ENCODE results near the gene LMTK3.
"Not testable (repeated sequence)": the region's sequence is repeated elsewhere in the genome, so short reads cannot be mapped to it uniquely, and the experiment has no call there.

LMTK3 gene

DNA sequence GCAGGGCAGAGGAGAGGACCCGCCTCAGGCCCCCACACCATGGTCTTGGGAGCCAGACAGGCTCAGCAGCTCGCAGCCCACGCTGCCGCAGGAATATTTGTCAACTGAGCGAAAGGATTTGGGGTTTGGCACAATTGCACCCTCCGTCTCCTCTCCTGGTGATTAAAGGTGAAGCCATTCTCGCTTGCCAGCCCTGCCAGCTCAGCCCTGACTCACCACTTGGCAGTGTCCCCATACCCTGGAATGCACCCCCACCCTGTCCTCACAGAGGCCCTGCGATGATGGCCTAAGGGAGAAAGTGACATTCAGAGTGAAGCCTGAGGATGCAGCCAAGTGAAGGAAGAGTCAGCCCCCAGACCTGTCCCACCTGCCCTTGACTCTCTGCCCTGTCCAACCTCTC is 23.7 kb downstream of the LMTK3 start:
- Mint-ChIP-seq H3K36me3 (ENCODE audit: low read depth) (peaks cover 21% of the 10 kb centered on the region), H3K4me3 (no peak overlapping the region), H3K4me1 (peaks cover 65% of the 10 kb centered on the region), H3K27me3 (ENCODE audit: low read depth, poor library complexity) (peaks cover 31% of the 10 kb centered on the region), H3K9me3 (no peaks in the 10 kb centered on the region), H3K27ac (no peak overlapping the region)
- TF ChIP-seq, protein P1, sequence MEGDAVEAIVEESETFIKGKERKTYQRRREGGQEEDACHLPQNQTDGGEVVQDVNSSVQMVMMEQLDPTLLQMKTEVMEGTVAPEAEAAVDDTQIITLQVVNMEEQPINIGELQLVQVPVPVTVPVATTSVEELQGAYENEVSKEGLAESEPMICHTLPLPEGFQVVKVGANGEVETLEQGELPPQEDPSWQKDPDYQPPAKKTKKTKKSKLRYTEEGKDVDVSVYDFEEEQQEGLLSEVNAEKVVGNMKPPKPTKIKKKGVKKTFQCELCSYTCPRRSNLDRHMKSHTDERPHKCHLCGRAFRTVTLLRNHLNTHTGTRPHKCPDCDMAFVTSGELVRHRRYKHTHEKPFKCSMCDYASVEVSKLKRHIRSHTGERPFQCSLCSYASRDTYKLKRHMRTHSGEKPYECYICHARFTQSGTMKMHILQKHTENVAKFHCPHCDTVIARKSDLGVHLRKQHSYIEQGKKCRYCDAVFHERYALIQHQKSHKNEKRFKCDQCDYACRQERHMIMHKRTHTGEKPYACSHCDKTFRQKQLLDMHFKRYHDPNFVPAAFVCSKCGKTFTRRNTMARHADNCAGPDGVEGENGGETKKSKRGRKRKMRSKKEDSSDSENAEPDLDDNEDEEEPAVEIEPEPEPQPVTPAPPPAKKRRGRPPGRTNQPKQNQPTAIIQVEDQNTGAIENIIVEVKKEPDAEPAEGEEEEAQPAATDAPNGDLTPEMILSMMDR (IDR thresholded peaks at IDR 0.05): no peak
- DNase-seq: no peak

DNA sequence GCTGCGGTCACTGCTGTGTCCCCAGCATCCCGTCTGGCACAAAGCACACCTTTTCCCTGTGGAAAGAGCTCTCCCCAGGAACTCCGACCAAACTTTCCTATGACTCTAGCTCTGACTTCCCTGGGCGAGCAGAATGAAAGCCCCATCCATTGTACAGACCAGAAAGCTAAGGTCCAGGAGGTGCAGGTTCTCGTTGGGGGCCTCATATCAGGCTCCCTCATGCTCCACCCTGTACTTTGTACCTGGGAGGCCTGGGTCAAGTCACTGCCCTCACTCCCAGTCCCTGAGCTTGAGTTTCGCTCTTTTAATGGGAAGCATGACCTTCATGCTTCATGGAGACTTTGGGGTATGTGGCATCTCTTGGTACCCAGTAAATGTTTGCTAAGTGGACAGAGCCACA is 24.1 kb downstream of the LMTK3 start:
- TF ChIP-seq, protein P1 (IDR thresholded peaks at IDR 0.05): no peak
- Mint-ChIP-seq H3K4me3 (no peak overlapping the region), H3K9me3 (no peaks in the 10 kb centered on the region), H3K36me3 (ENCODE audit: low read depth) (peaks cover 21% of the 10 kb centered on the region), H3K27me3 (ENCODE audit: low read depth, poor library complexity) (peaks cover 28% of the 10 kb centered on the region), H3K4me1 (peaks cover 61% of the 10 kb centered on the region), H3K27ac (no peak overlapping the region)
- DNase-seq: no peak

DNA sequence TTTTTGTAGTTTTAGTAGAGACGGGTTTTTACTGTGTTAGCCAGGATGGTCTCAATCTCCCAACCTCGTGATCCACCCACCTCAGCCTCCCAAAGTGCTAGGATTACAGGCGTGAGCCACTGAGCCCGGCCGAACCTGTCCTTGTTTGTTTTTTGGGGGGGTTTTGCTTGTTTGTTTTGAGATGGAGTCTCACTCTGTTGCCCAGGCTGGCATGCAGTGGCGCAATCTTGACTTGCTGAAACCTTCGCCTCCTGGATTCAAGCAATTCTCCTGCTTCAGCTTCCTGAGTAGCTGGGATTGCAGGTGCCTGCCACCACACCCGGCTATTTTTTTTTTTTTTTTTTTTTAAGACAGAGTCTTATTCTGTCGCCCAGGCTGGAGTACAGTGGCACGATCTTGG is 24.9 kb downstream of the LMTK3 start:
- Mint-ChIP-seq H3K27me3 (ENCODE audit: low read depth, poor library complexity) (peaks cover 22% of the 10 kb centered on the region), H3K4me1 (peaks cover 60% of the 10 kb centered on the region), H3K27ac (peak overlapping the region; percentile 78), H3K36me3 (ENCODE audit: low read depth) (peaks cover 26% of the 10 kb centered on the region)
- H3K4me3 Mint-ChIP-seq, H3K9me3 Mint-ChIP-seq, DNase-seq: not testable (repeated sequence)

DNA sequence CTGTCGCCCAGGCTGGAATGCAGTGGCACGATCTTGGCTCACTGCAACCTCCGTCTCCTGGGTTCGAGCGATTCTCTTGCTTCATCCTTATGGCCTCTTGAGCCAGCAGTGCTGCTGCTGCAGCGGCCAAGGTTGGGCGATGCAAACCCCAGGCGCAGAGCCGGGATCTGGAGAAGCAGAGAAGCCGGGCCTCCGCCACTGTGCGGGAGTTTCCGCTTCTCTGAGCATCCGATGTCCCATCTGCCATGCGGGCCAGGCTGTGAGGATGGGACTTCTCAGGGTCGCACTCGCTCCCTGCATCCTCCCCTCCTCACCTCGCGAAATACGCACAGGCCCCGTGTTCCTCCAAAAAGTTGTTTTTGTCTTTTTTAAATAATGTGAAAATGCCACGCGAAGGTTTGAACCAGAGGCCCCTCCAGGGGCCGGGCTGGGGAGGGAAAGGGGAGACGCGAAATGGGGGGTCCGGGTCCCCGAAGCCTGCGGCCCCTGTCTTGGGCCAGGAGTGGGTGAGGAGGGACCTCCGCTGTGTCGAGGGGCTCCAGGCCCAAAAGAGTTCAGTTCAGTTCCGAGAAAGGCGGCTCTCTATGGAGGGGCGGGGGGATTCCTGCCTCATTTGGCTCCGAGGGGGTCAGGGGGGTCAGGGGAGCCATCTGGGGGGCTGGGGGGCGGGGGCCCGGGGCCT is 26.6 kb downstream of the LMTK3 start:
- TF ChIP-seq, protein P1 (IDR thresholded peaks at IDR 0.05): no peak
- no peaks in the 10 kb centered on the region for H3K9me3 Mint-ChIP-seq
- peaks cover 17% of the 10 kb centered on the region for H3K27me3 Mint-ChIP-seq (ENCODE audit: low read depth, poor library complexity)
- H3K4me3 Mint-ChIP-seq: no peak overlapping the region
- DNase-seq: no peak
- peaks cover 60% of the 10 kb centered on the region for H3K4me1 Mint-ChIP-seq
- peaks cover 39% of the 10 kb centered on the region for H3K36me3 Mint-ChIP-seq (ENCODE audit: low read depth)
- peak overlapping the region; percentile 69 for H3K27ac Mint-ChIP-seq

DNA sequence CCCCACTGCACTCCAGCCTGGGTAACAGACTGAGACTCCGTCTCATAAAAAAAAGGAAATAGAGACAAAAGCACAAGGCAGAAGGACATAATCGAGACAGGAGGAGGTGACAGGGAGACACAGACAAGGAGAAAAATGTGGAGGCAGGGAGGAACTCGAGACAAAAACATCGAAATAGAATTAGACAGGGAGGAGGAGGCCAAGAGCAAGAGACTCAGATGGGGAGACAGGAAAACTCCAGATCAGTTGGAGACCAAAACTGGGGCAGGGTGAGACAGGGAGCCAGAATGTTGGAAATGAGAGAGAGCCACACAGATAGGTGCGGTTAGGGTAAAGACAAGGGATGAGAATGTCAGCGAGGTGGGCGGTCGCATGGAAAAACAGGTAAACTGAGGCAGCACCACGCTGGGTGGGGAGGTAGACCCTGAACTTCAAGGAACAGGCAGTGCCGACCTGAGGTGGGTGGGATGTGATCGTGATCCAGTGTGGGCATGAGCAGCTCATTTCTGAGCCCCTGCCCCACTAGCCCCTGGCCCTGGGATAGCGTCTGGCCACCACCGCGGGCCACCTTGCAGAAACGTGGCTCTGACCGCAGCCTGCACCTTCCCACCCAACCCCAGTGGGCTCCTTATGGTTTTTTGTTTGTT is 27.3 kb downstream of the LMTK3 start:
- peaks cover 61% of the 10 kb centered on the region for H3K4me1 Mint-ChIP-seq
- DNase-seq: no peak
- peaks cover 14% of the 10 kb centered on the region for H3K27me3 Mint-ChIP-seq (ENCODE audit: low read depth, poor library complexity)
- no peak overlapping the region for H3K4me3 Mint-ChIP-seq
- H3K36me3 Mint-ChIP-seq (ENCODE audit: low read depth): peaks cover 46% of the 10 kb centered on the region
- peak overlapping the region; percentile 89 for H3K27ac Mint-ChIP-seq
- TF ChIP-seq, protein P1 (IDR thresholded peaks at IDR 0.05): no peak
- H3K9me3 Mint-ChIP-seq: no peaks in the 10 kb centered on the region

DNA sequence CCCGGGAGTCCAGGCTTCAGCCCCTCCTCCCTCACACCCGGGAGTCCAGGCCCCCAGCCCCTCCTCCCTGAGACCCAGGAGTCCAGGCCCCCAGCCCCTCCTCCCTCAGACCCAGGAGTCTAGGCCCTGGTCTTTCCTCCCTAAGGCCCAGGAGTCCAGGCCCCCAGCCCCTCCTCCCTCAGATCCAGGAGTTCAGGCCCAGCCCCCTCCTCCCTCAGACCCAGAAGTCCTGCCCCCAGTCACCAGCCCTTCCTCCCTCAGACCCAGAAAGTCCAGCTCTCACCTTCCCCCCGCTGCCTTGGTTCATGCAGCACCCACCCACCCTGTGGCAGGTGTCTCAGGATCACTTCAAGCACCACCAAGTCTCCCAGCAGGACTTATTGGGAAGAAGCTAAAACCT is 28.3 kb downstream of the LMTK3 start:
- Mint-ChIP-seq H3K4me1 (peaks cover 63% of the 10 kb centered on the region), H3K4me3 (no peak overlapping the region), H3K27me3 (ENCODE audit: low read depth, poor library complexity) (peaks cover 16% of the 10 kb centered on the region), H3K9me3 (no peaks in the 10 kb centered on the region), H3K36me3 (ENCODE audit: low read depth) (peaks cover 50% of the 10 kb centered on the region), H3K27ac (peak overlapping the region; percentile 16)
- TF ChIP-seq, protein P1 (IDR thresholded peaks at IDR 0.05): no peak
- no peak for DNase-seq

Data from nephron progenitor cell (in vitro differentiated cells).